ENCODE data around the gene ACTR3C. TPM values are rescaled to one million over a fixed set of nuclear protein-coding genes. Genes with fewer than 3 reads are reported as not detected.

Gene ACTR3C
- polyA plus RNA-seq, 1 of the 3 experiments (the other 2 are of a cell fraction) = 0.35 TPM

DNA sequence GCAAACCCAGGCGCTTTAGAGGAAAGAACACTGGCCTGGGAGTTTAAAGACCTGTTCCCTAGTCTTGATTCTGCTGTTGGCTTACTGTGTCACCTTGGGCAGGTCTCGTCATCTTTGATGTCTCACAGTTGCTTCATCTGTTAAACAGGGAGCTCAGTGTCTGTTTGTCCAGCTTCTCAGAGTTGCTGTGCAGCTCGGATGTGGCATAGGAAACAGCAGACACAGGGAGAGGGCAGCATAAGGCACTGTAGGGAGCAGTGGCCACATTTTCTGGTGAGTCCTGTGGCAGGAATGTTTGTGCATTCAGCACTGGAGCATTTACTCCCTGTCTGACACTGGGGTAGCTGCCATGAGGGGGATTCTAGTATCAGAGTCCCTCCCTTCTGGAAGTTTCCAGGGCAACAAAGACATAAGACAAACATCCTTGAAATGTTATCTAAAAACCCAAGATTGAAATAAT, 47.3 kb upstream of the ACTR3C start:
- Histone ChIP-seq H3K27ac (ENCODE audit: low read depth in 2 of 2, low read length in 1 of 2) (peak overlapping the region; percentile 72 to 96; a peak in 2 of 4 replicates), H3K4me1 (ENCODE audit: control insufficient read depth in 1 of 2, insufficient read depth in 2 of 2, low read depth in 1 of 2, low read length in 1 of 2) (peaks cover 9 to 35% of the 10 kb centered on the region in 2 experiments; a peak in 3 of 4 replicates), H3K79me2 (ENCODE audit: insufficient read depth) (peaks cover 48% of the 10 kb centered on the region), H3K36me3 (replicated peaks in 1 of 2; ENCODE audit: control insufficient read depth in 1 of 2, insufficient read depth in 2 of 2, low read length in 1 of 2) (peaks cover 13 to 45% of the 10 kb centered on the region in 2 experiments), H3K9me3 (no peaks in the 10 kb centered on the region), H3K4me2 (peak overlapping the region; percentile 96), H3K9ac (peak overlapping the region; percentile 93; the same call in 1 of the 2 replicates), H3K4me3 (ENCODE audit: low read depth in 2 of 2, low read length in 1 of 2) (peak overlapping the region; percentile 70 to 77; a peak in 3 of 4 replicates), H2AFZ (ENCODE audit: low read depth) (no peak overlapping the region), H3K27me3 (ENCODE audit: insufficient read depth) (no peaks in the 10 kb centered on the region), H4K20me1 (ENCODE audit: insufficient read depth) (no peaks in the 10 kb centered on the region), H3F3A (replicated peaks; ENCODE audit: insufficient read depth) (peaks cover 11% of the 10 kb centered on the region), H3K9me2 (no peaks in the 10 kb centered on the region)
- CTCF ChIA-PET = interaction anchor here (0.9 to 7.4 kb wide), 3 partner anchors 14 to 34 kb away, joined by 3 to 57 read pairs (median 17); a partner anchor contains a TSS
- POLR2A ChIA-PET = interaction anchor here (0.6 to 3.1 kb wide), 4 partner anchors 10 to 36 kb away, joined by 3 to 19 read pairs (median 8); a partner anchor contains a TSS
- WGBS (ENCODE audit: low lambda C conversion rate) = 69% methylated on average over 3 of the region's 3 CpGs
- no peak for DNase-seq
- TF ChIP-seq ELF1 (IDR thresholded peaks at IDR 0.05) (no peak), YY1 (IDR thresholded peaks at IDR 0.05; ENCODE audit: low read depth) (no peak), NRF1 (IDR thresholded peaks at IDR 0.05; ENCODE audit: low read depth, low read length) (no peak), TEAD4 (IDR thresholded peaks at IDR 0.05; ENCODE audit: borderline replicate concordance, insufficient read depth) (no peak), JUND (IDR thresholded peaks at IDR 0.05) (no peak), RFX5 (IDR thresholded peaks at IDR 0.05; ENCODE audit: low read length) (no peak), MEF2A (IDR thresholded peaks at IDR 0.05; ENCODE audit: borderline replicate concordance, low read depth) (no peak), RCOR1 (IDR thresholded peaks at IDR 0.05; ENCODE audit: low read length) (no peak)
- TF ChIP-seq, protein P1, sequence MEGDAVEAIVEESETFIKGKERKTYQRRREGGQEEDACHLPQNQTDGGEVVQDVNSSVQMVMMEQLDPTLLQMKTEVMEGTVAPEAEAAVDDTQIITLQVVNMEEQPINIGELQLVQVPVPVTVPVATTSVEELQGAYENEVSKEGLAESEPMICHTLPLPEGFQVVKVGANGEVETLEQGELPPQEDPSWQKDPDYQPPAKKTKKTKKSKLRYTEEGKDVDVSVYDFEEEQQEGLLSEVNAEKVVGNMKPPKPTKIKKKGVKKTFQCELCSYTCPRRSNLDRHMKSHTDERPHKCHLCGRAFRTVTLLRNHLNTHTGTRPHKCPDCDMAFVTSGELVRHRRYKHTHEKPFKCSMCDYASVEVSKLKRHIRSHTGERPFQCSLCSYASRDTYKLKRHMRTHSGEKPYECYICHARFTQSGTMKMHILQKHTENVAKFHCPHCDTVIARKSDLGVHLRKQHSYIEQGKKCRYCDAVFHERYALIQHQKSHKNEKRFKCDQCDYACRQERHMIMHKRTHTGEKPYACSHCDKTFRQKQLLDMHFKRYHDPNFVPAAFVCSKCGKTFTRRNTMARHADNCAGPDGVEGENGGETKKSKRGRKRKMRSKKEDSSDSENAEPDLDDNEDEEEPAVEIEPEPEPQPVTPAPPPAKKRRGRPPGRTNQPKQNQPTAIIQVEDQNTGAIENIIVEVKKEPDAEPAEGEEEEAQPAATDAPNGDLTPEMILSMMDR (IDR thresholded peaks at IDR 0.05) = no peak
- TF ChIP-seq, protein P2, sequence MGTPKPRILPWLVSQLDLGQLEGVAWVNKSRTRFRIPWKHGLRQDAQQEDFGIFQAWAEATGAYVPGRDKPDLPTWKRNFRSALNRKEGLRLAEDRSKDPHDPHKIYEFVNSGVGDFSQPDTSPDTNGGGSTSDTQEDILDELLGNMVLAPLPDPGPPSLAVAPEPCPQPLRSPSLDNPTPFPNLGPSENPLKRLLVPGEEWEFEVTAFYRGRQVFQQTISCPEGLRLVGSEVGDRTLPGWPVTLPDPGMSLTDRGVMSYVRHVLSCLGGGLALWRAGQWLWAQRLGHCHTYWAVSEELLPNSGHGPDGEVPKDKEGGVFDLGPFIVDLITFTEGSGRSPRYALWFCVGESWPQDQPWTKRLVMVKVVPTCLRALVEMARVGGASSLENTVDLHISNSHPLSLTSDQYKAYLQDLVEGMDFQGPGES (IDR thresholded peaks at IDR 0.05; ENCODE audit: low read depth, low read length) = no peak
- TF ChIP-seq, protein P3, sequence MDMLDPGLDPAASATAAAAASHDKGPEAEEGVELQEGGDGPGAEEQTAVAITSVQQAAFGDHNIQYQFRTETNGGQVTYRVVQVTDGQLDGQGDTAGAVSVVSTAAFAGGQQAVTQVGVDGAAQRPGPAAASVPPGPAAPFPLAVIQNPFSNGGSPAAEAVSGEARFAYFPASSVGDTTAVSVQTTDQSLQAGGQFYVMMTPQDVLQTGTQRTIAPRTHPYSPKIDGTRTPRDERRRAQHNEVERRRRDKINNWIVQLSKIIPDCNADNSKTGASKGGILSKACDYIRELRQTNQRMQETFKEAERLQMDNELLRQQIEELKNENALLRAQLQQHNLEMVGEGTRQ (IDR thresholded peaks at IDR 0.05; ENCODE audit: borderline replicate concordance, low read depth, low read length) = no peak
- TF ChIP-seq, protein P4, sequence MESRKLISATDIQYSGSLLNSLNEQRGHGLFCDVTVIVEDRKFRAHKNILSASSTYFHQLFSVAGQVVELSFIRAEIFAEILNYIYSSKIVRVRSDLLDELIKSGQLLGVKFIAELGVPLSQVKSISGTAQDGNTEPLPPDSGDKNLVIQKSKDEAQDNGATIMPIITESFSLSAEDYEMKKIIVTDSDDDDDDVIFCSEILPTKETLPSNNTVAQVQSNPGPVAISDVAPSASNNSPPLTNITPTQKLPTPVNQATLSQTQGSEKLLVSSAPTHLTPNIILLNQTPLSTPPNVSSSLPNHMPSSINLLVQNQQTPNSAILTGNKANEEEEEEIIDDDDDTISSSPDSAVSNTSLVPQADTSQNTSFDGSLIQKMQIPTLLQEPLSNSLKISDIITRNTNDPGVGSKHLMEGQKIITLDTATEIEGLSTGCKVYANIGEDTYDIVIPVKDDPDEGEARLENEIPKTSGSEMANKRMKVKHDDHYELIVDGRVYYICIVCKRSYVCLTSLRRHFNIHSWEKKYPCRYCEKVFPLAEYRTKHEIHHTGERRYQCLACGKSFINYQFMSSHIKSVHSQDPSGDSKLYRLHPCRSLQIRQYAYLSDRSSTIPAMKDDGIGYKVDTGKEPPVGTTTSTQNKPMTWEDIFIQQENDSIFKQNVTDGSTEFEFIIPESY (IDR thresholded peaks at IDR 0.05; ENCODE audit: borderline replicate concordance, low read depth) = no peak
